ENCODE results near the gene BPIFB6.
A peak's percentile ranks its signal among the peaks of the same experiment; 100 is the strongest.

Gene BPIFB6

GRCh38 chr20:33031531-33031930 lies at the start of gene BPIFB6:
Gene BPIFB6 (plus strand): TSS chr20:33031648. CDS start chr20:33031648, 0 bp downstream.
- DNase-seq: no peak

- DNase-seq: peak in 29 of 56 donors; percentile 6 to 92 (median 23)
Measured at GRCh38 chr20:32982617-32983458, 48.6 kb upstream of the BPIFB6 start.

- peak in 1 of 56 donors; percentile 19 for DNase-seq
Measured at GRCh38 chr20:32983459-32984112, 47.9 kb upstream of the BPIFB6 start.

- peak in 45 of 56 donors; percentile 11 to 88 (median 50) for DNase-seq
Measured at GRCh38 chr20:32984196-32984595, 47.3 kb upstream of the BPIFB6 start.

GRCh38 chr20:32984631-32985354 lies 46.7 kb upstream of the BPIFB6 start:
- DNase-seq: no peak

GRCh38 chr20:32985596-32985995 lies 45.9 kb upstream of the BPIFB6 start:
- no peak for DNase-seq

- DNase-seq: peak in 20 of 56 donors; percentile 10 to 62 (median 28)
Measured at GRCh38 chr20:32986331-32986966, 45.0 kb upstream of the BPIFB6 start.

GRCh38 chr20:32987044-32987825 lies 44.2 kb upstream of the BPIFB6 start:
- no peak for DNase-seq

- DNase-seq: no peak
Measured at GRCh38 chr20:32988008-32988407, 43.4 kb upstream of the BPIFB6 start.

- no peak for DNase-seq
Measured at GRCh38 chr20:32989507-32990283, 41.8 kb upstream of the BPIFB6 start.

- no peak for DNase-seq
Measured at GRCh38 chr20:32990426-32990825, 41.0 kb upstream of the BPIFB6 start.

- DNase-seq: no peak
Measured at GRCh38 chr20:32991383-32991782, 40.1 kb upstream of the BPIFB6 start.

- DNase-seq: no peak
Measured at GRCh38 chr20:32991792-32992641, 39.4 kb upstream of the BPIFB6 start.

GRCh38 chr20:32993496-32994050 lies 37.9 kb upstream of the BPIFB6 start:
- DNase-seq: no peak

GRCh38 chr20:32995802-32996201 lies 35.6 kb upstream of the BPIFB6 start:
- no peak for DNase-seq

GRCh38 chr20:32997431-32997830 lies 34.0 kb upstream of the BPIFB6 start:
- no peak for DNase-seq

- DNase-seq: no peak
Measured at GRCh38 chr20:32999603-33000250, 31.7 kb upstream of the BPIFB6 start.

Data from amygdala (tissue), 56 donors.